Trophoblast cell (in vitro differentiated cells and primary cell): ENCODE measurements around the gene NPL.

Experiments
- DNase-seq, 2 donors: peaks; one replicate each; pipeline ENCODE4 v3.0.0-alpha.2; 2016
- H2AFZ ChIP-seq: 2 replicates; pipeline ENCODE4 v1.6.1; 2013; ENCODE audit warnings: low read length, moderate library complexity, mild to moderate bottlenecking; ENCODE audit not compliant: insufficient read depth, poor library complexity
- H2AK5ac ChIP-seq: 2 replicates; pipeline ENCODE4 v1.6.1; 2013; ENCODE audit warnings: mild to moderate bottlenecking, low read length
- H2BK120ac ChIP-seq: 2 replicates; pipeline ENCODE4 v1.6.1; 2013; ENCODE audit warnings: low read length, mild to moderate bottlenecking, moderate library complexity; ENCODE audit not compliant: insufficient read depth, poor library complexity
- H2BK12ac ChIP-seq: 2 replicates; pipeline ENCODE4 v1.6.1; 2013; ENCODE audit warnings: mild to moderate bottlenecking, low read length, moderate library complexity
- H2BK5ac ChIP-seq: 2 replicates; pipeline ENCODE4 v1.6.1; 2013; ENCODE audit warnings: low read length, low read depth, moderate library complexity, mild to moderate bottlenecking; ENCODE audit not compliant: poor library complexity
- H3K14ac ChIP-seq: 2 replicates; pipeline ENCODE4 v1.6.1; 2013; ENCODE audit warnings: mild to moderate bottlenecking, low read length
- H3K18ac ChIP-seq: 2 replicates; pipeline ENCODE4 v1.6.1; 2013; ENCODE audit warnings: mild to moderate bottlenecking, low read length
- H3K23ac ChIP-seq: 2 replicates; pipeline ENCODE4 v1.6.1; 2013; ENCODE audit warnings: low read length
- H3K27ac ChIP-seq: 2 replicates; pipeline ENCODE4 v1.5.1; 2013; ENCODE audit warnings: low read depth, mild to moderate bottlenecking, inconsistent platforms, low read length, moderate library complexity
- H3K27me3 ChIP-seq: 2 replicates; pipeline ENCODE4 v1.6.1; 2013; ENCODE audit warnings: inconsistent platforms, mild to moderate bottlenecking, low read length, moderate library complexity; ENCODE audit not compliant: insufficient read depth
- H3K36me3 ChIP-seq, 2 experiments: 1 replicate in 1 of 2; 2 replicates in 1 of 2; pipeline ENCODE4 v1.6.1; 2013; ENCODE audit warnings: low read length in 2 of 2, mild to moderate bottlenecking in 2 of 2, moderate library complexity in 1 of 2; ENCODE audit not compliant: insufficient read depth in 2 of 2, control insufficient read depth in 1 of 2
- H3K4ac ChIP-seq: 2 replicates; pipeline ENCODE4 v1.6.1; 2013; ENCODE audit warnings: low read depth, mild to moderate bottlenecking, low read length, moderate library complexity
- H3K4me1 ChIP-seq, 2 experiments: 1 replicate in 1 of 2; 2 replicates in 1 of 2; pipeline ENCODE4 v1.6.1; 2013; ENCODE audit warnings: low read length in 2 of 2, mild to moderate bottlenecking in 2 of 2, moderate library complexity in 1 of 2; ENCODE audit not compliant: insufficient read depth in 2 of 2, control insufficient read depth in 1 of 2
- H3K4me2 ChIP-seq: 2 replicates; pipeline ENCODE4 v1.6.1; 2013; ENCODE audit warnings: inconsistent platforms, mild to moderate bottlenecking, low read length, moderate library complexity
- H3K4me3 ChIP-seq: 2 replicates; pipeline ENCODE4 v1.5.1; 2013; ENCODE audit warnings: mild to moderate bottlenecking, low read depth, low read length, inconsistent platforms
- H3K79me1 ChIP-seq: one replicate; pipeline ENCODE4 v1.6.1; 2013; ENCODE audit warnings: low read length
- H3K79me2 ChIP-seq: 2 replicates; pipeline ENCODE4 v1.6.1; 2013; ENCODE audit warnings: low read length, mild to moderate bottlenecking; ENCODE audit not compliant: control insufficient read depth, insufficient read depth, poor library complexity
- H3K9ac ChIP-seq: 2 replicates; pipeline ENCODE4 v1.6.1; 2013; ENCODE audit warnings: mild to moderate bottlenecking, low read length
- H3K9me3 ChIP-seq: 2 replicates; pipeline ENCODE4 v1.6.1; 2013; ENCODE audit warnings: low read depth, mild to moderate bottlenecking, control low read depth, inconsistent platforms, low read length; ENCODE audit not compliant: insufficient read depth
- H4K12ac ChIP-seq: 2 replicates; pipeline ENCODE4 v1.6.1; 2013; ENCODE audit warnings: low read depth, mild to moderate bottlenecking, low read length, moderate library complexity
- H4K8ac ChIP-seq: 2 replicates; pipeline ENCODE4 v1.6.1; 2013; ENCODE audit warnings: low read depth, mild to moderate bottlenecking, low read length, moderate library complexity
- H4K91ac ChIP-seq: one replicate; pipeline ENCODE4 v1.6.1; 2013; ENCODE audit warnings: low read depth, mild to moderate bottlenecking, low read length, moderate library complexity
- WGBS: extraction: QIAGEN DNeasy Blood & Tissue Kit; methylation state at CpG from one replicate; pipeline ENCODE4 v1.1.7; 2013; ENCODE audit warnings: missing lambda C conversion rate; ENCODE audit not compliant: insufficient read length, insufficient coverage; ENCODE audit errors: extremely low coverage; 5-methylcytosine and 5-hydroxymethylcytosine counted together

The NPL gene

DNA sequence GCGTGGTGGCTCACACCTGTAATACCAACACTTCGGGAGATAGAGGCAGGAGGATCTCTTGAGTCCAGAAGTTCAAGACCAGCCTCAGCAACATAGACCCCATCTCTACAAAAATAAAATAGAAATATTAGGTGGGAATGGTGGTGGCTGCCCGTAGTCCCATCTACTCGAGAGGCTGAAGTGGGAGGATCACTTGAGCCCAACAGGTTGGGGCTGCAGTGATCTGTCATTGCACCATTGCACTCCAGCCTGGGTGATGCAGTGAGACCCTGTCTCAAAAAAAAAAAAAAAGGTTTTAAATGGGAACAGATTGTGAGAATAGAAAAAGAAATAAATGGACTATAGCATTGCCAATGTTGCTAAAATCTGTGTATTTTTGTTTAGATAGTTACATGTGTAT is 60.7 kb downstream of the NPL start:
- no peak overlapping the region for H3K4me2 ChIP-seq
- H3K9me3 ChIP-seq = no peaks in the 10 kb centered on the region
- no peak overlapping the region for H4K12ac ChIP-seq
- H4K8ac ChIP-seq = no peak overlapping the region
- H3K18ac ChIP-seq = no peak overlapping the region
- no peak overlapping the region for H2AFZ ChIP-seq
- H3K9ac ChIP-seq = no peak overlapping the region
- H2BK120ac ChIP-seq = no peak overlapping the region
- H3K23ac ChIP-seq = no peak overlapping the region
- H2BK12ac ChIP-seq = no peak overlapping the region
- no peak overlapping the region for H3K4me3 ChIP-seq
- no peaks in the 10 kb centered on the region for H3K4me1 ChIP-seq
- DNase-seq = no peak
- H4K91ac ChIP-seq = no peak overlapping the region
- no peak overlapping the region for H3K14ac ChIP-seq
- no peaks in the 10 kb centered on the region for H3K27me3 ChIP-seq
- no peaks in the 10 kb centered on the region for H3K79me1 ChIP-seq
- H3K4ac ChIP-seq = no peak overlapping the region
- no CpG with 5 or more reads among the region's 4 CpGs for WGBS
- H3K36me3 ChIP-seq = peaks cover 23 to 47% of the 10 kb centered on the region in 2 experiments
- H3K27ac ChIP-seq = no peak overlapping the region
- H3K79me2 ChIP-seq = peaks cover 12% of the 10 kb centered on the region
- no peak overlapping the region for H2AK5ac ChIP-seq
- H2BK5ac ChIP-seq = no peak overlapping the region

- Histone ChIP-seq H3K23ac (no peak overlapping the region), H3K4me3 (no peak overlapping the region), H3K4me1 (no peaks in the 10 kb centered on the region), H3K18ac (no peak overlapping the region), H3K9ac (no peak overlapping the region), H4K12ac (no peak overlapping the region), H2BK120ac (no peak overlapping the region), H2AFZ (no peak overlapping the region), H3K4me2 (no peak overlapping the region), H3K27ac (no peak overlapping the region), H3K36me3 (peaks cover 16 to 45% of the 10 kb centered on the region in 2 experiments), H2BK5ac (no peak overlapping the region), H3K9me3 (no peaks in the 10 kb centered on the region), H3K14ac (no peak overlapping the region), H4K91ac (no peak overlapping the region), H3K79me2 (peaks cover 3% of the 10 kb centered on the region), H3K79me1 (no peaks in the 10 kb centered on the region), H3K4ac (no peak overlapping the region), H3K27me3 (no peaks in the 10 kb centered on the region), H2BK12ac (no peak overlapping the region), H4K8ac (no peak overlapping the region), H2AK5ac (no peak overlapping the region)
- no peak for DNase-seq
- WGBS = no CpG with 5 or more reads among the region's 1 CpG
Observed at GRCh38 chr1:182851825-182852224, 62.3 kb downstream of the NPL start.

DNA sequence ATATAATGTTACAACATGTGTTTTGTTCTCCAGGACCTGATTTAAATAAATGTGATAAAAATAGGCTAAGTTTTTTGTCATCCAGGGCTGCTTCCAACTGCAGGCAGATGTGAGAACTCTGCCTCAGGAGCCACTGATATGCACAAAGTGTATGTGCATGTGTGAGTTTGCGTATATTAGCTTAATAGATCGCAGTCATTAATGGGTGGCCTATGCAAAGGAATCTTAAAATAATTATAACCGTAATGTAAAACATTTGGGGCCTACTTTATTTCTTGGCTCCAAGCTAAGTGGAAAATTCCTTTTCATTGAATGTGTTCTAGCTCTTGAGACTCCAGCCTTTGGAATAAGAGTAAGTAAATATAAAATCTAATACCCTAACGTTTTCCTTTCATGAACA is 66.3 kb downstream of the NPL start:
- no peak overlapping the region for H2AK5ac ChIP-seq
- H3K4me1 ChIP-seq = no peaks in the 10 kb centered on the region
- no peak overlapping the region for H3K4ac ChIP-seq
- no peak overlapping the region for H2BK12ac ChIP-seq
- no peak overlapping the region for H3K14ac ChIP-seq
- H4K8ac ChIP-seq = no peak overlapping the region
- H3K36me3 ChIP-seq = peaks cover 21 to 47% of the 10 kb centered on the region in 2 experiments
- no peak overlapping the region for H3K18ac ChIP-seq
- no peak overlapping the region for H2BK5ac ChIP-seq
- H2BK120ac ChIP-seq = no peak overlapping the region
- no peak overlapping the region for H4K91ac ChIP-seq
- no CpG with 5 or more reads among the region's 4 CpGs for WGBS
- no peak overlapping the region for H3K27ac ChIP-seq
- no peaks in the 10 kb centered on the region for H3K27me3 ChIP-seq
- no peak overlapping the region for H4K12ac ChIP-seq
- H3K79me2 ChIP-seq = no peaks in the 10 kb centered on the region
- no peak overlapping the region for H3K4me3 ChIP-seq
- no peak for DNase-seq
- no peak overlapping the region for H2AFZ ChIP-seq
- H3K23ac ChIP-seq = no peak overlapping the region
- H3K4me2 ChIP-seq = no peak overlapping the region
- no peaks in the 10 kb centered on the region for H3K9me3 ChIP-seq
- H3K79me1 ChIP-seq = no peaks in the 10 kb centered on the region
- H3K9ac ChIP-seq = no peak overlapping the region

- no peak for DNase-seq
- no peak overlapping the region for H3K23ac ChIP-seq
- no peak overlapping the region for H3K18ac ChIP-seq
- no peak overlapping the region for H2BK120ac ChIP-seq
- no peak overlapping the region for H3K9ac ChIP-seq
- H4K8ac ChIP-seq = no peak overlapping the region
- no peak overlapping the region for H3K4me2 ChIP-seq
- H3K4me1 ChIP-seq = no peaks in the 10 kb centered on the region
- H3K9me3 ChIP-seq = no peaks in the 10 kb centered on the region
- no peaks in the 10 kb centered on the region for H3K27me3 ChIP-seq
- H3K27ac ChIP-seq = no peak overlapping the region
- no peaks in the 10 kb centered on the region for H3K79me2 ChIP-seq
- H4K12ac ChIP-seq = no peak overlapping the region
- no peak overlapping the region for H3K14ac ChIP-seq
- H3K79me1 ChIP-seq = no peaks in the 10 kb centered on the region
- H2AK5ac ChIP-seq = no peak overlapping the region
- no CpG with 5 or more reads among the region's 3 CpGs for WGBS
- H2BK5ac ChIP-seq = no peak overlapping the region
- H3K36me3 ChIP-seq = peaks cover 19 to 47% of the 10 kb centered on the region in 2 experiments
- no peak overlapping the region for H2AFZ ChIP-seq
- no peak overlapping the region for H2BK12ac ChIP-seq
- H4K91ac ChIP-seq = no peak overlapping the region
- H3K4me3 ChIP-seq = no peak overlapping the region
- no peak overlapping the region for H3K4ac ChIP-seq
Observed at GRCh38 chr1:182857212-182857611, 67.6 kb downstream of the NPL start.
